ENCODE measurements around the gene PSMA6.

- TF ChIP-seq CTCF (IDR thresholded peaks at IDR 0.05) (no peak), EZH2 (IDR thresholded peaks at IDR 0.05) (no peak), EZH2phosphoT487 (IDR thresholded peaks at IDR 0.05) (no peak)
Observed at GRCh38 chr14:35338731-35339405, 46.7 kb downstream of the PSMA6 start.

Measured in neural progenitor cell (in vitro differentiated cells).